HCT116 (cell line): Measurements from ENCODE around the gene TLN1.

Experiments
- CEBPB ChIP-seq: IDR thresholded peaks from 2 replicates; pipeline ENCODE4 v1.6.1; 2012; ENCODE audit warnings: low read depth
- CTCF ChIP-seq, 3 experiments: fragments of 200-600 bp in 1 of 3; sonication (generic) in 1 of 3; IDR thresholded peaks in 2 of 3; conservative IDR thresholded peaks in 1 of 3; 2 replicates each; pipeline ENCODE4 v1.5.1; 2012 to 2017; ENCODE audit warnings: low read depth in 2 of 3, low read length in 2 of 3, antibody characterized with exemption in 1 of 3, borderline replicate concordance in 1 of 3, control low read depth in 1 of 3, mild to moderate bottlenecking in 1 of 3, mixed read lengths in 1 of 3, mixed run types in 1 of 3, moderate library complexity in 1 of 3; ENCODE audit not compliant: insufficient read depth in 1 of 3
- POLR2A ChIP-seq: IDR thresholded peaks from 2 replicates; pipeline ENCODE4 v1.7.0; 2011; ENCODE audit warnings: borderline replicate concordance; ENCODE audit not compliant: insufficient read depth, insufficient read length; ENCODE audit errors: extremely low read depth
- REST ChIP-seq: IDR thresholded peaks from 2 replicates; pipeline ENCODE4 v1.6.1; 2012; ENCODE audit warnings: low read depth

- no peak for TF ChIP-seq CTCF (IDR thresholded peaks at IDR 0.05 in 2 of 3, conservative IDR thresholded peaks at IDR 0.05 in 1 of 3; ENCODE audit: borderline replicate concordance in 1 of 3, insufficient read depth in 1 of 3, low read depth in 2 of 3, low read length in 2 of 3)
- TF ChIP-seq CEBPB = no peak
- TF ChIP-seq REST = no peak
- no peak for TF ChIP-seq POLR2A
Measured at GRCh38 chr9:35737143-35737542, 5.1 kb upstream of the TLN1 start.
